Cortex of kidney (tissue), 1 donor: Measurements from ENCODE around the gene COL6A2.
"Not testable (repeated sequence)": the region's sequence is repeated elsewhere in the genome, so short reads cannot be mapped to it uniquely, and the experiment has no call there.

Experiments
- DNase-seq: peaks from one replicate; lab custom pipeline; 2025; lab: John Stamatoyannopoulos, UW

COL6A2 gene

DNA sequence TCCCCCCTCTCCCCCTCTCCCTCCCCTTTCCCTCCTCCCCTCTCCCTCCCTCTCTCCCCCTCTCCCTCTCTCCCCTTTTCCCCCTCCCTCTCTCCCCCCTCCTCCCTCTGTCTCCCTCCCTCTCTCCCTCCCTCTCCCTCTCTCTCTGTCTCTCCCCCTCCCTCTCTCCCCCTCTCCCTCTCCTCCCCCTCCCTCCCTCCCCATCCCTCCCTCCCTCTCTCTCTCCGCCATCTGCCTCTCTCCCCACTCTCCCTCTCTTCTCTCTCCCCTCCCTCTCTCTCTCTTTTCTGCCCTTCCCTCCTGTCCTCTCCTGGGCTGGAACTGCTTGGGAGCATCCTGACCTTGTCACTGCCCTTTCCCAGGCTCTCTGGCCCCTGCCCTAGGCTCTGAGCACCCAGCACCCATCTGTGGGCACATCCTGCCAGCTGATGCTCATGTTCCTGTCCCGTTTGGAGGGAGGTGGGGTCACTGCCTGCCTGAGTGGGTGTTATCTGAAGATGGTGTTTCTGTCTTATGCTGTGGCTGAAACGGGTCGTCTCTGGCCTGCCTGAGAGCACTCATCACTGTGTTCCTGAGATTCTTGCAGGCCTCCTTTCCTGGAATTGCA is 46.7 kb downstream of the COL6A2 start:
- no peak for DNase-seq

DNA sequence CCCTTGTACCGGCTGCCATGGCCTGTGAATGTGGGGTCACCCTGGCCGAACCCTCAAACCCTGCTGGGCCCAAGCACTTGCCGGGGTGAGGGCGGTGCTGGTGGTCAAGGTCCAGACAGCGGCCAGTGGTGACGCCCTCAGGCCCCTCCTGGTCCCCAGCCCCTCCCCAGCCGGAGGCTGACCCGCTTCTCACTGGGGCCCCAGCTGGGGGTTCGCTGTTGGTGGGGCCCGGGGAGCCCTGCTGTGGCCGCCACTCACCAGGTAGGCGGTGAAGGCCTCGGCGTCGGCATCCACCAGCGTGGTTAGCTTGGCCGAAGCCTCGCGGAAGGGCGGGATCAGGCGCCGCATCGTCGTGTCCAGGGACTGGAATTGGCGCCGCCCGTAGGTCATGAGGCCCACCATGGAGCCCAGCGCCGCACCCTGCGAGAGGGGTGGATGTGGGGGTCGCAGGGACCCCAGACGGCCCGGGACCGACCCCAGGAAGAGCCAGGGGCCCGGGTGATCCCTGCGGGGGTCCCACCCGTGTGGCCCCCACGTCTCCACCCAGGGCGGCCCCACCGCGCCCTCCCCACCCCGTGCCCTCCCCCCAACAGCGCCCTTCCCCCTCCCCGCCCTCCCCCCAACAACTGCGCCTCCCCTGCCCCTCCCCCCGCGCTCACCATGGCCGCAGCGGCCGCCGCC is 47.4 kb downstream of the COL6A2 start:
- DNase-seq = no peak

DNA sequence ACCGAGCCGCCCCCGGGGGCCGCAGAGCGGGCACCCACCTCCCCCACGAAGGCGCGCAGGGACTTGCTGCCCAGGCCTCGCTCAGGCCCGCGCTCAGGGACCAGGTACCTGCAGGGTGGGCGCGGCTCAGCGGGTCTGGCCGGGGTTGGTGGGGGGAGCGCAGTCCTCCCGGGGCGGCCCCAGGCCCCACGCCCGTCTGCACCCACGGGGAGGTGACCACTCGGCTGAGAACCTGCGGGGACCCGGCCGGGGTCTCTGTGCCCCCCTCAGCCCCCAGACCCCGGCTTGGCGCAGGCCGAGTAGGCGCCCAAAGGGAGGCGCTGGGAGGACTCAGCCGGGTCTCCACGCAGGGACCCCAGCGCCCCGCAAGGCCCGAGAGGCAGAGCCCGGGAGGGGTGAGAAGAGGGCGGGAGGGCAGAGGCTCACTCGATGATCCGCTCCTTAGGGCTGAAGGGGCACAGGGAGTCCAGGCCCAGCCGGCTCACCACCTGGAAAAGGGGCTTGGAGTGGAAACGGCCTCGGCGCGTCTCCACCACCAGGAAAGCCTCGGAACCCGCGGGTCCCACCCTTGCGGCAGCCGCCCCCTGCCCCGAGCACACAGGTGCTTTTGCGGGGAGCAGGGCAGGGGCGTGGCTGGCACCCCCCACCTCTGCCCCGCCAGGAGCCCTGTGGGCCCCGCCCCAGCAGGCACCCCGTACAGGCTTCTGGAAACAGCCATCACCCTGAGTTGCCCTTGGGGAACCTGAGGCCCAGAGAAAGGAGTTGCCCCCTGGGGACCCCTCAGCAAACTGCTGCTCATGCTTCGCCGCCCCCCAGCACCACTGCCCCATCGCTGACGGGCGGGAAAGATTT is 48.2 kb downstream of the COL6A2 start:
- DNase-seq = no peak

DNA sequence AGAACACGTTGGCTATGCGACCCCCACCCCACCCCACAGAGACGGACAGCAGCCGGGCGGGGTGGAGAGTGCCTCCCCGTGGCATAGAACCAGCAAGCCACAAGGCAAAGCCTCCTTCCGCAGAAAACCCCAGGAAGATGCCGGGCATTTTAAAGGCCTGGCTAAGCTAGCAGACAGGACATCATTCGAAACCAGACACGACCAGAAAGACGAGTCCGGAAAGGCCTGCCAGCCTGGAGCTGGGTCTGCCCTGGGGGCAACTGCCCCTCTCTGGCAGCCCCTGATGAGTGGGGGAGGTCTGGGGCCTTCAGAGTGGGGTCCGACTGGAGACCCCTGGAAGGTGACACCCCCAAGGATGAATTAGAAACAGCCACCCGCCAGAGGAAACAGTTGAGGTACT is 48.9 kb downstream of the COL6A2 start:
- DNase-seq = no peak

DNA sequence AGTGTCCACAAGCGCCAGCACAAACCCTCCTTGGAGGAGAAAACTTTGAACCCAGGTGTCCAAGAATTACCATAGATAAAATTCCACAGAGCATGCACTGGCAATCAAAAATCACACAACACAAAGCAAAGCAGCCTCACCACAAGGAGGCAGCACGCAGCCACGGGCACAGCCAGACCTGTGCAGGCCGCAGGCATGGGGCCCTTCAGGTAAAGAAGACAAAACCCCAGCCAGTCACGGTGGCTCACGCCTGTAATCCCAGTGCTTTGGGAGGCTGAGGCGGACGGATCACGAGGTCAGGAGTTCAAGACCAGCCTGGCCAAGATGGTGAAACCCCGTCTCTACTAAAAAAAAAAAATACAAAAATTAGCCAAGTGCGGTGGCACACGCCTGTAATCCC is 49.5 kb downstream of the COL6A2 start:
- DNase-seq = not testable (repeated sequence)

DNA sequence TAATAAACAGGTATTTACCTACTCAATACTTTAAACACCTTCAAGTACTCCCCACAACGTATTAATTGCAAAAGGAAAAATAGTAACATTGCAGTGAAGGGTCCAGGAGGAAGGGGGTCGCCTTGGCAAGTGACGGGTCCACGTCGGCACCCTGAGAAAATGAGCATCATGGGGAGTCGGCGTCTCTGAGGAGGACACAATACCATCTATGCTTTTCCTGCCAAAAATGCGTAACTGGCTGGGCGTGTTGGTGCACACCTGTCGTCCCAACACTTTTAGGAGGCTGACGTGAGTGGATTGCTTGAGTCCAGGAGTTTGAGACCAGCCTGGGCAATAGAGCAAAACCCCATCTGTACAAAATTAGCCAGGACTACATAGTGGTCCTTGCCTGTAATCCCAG is 50.2 kb downstream of the COL6A2 start:
- no peak for DNase-seq

DNA sequence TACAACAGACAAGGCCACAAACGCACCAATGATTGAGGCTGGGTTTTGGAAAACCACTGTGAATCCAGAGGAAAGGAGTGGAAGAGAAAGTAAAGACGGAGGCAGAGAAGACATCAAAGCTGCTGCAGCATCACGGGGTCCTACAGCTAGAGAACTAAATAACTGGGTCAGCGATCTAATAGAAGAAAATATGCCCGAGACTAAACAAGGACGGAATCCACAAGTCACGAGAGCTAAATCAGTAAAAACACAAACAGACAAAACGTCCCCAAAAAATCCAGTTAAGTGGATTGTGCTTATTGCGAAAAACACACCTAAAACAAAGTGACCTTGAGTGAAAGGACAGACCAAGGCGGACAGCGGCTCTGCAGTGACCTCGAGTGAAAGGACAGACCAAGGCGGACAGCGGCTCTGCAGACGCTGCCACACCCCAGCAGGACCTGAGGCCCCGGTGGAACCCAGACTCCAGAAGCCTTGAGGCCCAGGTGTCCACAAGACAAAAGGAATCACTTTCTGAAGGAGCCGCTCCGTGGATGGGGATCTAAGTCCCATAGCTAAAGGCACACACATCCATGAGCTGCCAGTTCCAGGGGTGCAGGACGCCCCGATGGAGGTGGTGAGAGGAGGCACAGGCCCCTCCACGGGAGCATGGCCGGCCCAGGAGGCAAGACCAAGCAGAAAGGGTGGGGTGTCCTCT is 51.4 kb downstream of the COL6A2 start:
- no peak for DNase-seq

DNA sequence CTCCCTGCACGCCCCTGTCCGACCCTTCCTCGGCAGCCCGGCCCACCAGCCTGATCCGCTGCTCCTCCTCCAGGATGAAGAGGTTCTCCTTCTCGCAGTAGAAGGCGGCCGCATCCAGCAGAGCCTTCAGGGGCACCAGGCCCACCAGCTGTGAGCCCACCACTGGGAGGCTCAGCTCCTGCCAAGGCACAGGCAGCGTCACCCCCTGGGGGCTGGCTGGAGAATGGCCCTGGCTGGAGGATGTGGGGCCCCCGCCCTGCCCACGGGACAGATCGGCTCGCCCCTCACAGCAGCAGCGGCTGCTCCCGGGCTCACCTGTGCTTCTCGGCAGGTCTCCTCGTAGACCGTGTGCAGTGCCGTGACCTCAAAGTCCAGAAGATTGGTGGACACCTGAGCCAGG is 52.2 kb downstream of the COL6A2 start:
- no peak for DNase-seq

DNA sequence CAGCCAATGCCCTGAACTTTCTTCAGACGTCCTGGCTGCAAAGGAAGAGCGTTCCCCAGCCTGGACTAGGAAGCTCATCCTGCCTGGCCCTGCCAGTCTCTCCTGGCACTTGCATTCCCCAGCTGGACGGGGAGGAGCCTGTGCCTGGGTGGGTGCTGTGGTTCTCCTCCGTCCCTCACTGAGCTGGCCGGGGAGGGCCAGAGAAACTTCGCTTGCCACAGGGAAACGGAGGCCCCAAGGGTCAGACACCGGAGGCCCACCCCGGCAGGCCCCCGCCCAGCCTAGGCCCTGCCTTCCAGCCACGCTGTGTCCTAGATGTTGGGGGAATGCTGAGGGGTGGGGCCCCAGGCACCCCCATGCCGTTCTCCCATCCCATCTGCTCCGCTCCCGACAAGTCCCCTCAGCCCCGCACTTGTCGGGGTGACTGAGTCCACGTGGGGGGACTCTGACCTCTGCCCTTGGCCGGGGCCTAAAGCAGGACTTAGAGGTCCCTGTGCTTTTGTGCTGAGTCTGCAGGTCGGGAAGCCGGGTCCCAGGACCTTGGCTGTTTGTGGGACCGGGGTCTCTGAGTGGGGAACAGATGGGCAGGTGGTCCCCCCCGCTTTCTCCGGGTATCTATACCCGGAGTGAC is 52.7 kb downstream of the COL6A2 start:
- no peak for DNase-seq

DNA sequence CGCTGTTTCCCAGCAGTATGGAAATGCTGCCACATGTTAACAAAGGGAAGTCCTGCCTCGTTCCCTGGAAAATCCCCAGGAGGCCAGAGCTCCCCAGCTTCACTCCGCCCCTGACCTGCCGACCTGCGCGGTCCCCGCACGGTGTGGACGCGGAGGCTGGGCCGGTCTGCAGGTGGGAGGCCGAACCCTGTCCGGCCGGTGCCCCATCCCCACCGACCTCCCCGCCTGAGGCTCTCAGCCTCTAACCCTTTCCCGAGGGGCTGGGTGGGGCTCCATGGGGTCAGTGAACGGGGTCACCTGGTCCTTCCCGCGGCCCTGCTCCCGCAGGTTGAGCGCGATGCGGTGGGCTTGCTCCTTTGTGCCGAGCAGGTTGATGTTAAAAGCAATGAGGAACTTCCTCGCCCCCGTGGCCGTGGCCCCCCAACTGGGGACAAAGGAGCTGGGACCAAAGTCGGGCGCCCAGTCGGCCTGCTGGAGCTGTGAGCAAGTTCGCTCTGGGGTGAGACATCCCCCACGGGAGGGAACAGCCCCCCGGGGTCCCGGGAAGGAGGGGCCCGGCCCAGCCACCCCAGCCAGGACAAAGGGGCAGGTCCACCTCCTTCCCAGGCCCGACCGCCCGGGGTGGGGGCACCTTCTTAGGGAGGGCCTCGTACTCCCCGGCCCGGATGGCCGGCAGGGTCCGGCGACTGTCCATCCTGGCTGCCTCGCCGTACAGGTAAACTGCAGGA is 53.5 kb downstream of the COL6A2 start:
- DNase-seq = no peak

DNA sequence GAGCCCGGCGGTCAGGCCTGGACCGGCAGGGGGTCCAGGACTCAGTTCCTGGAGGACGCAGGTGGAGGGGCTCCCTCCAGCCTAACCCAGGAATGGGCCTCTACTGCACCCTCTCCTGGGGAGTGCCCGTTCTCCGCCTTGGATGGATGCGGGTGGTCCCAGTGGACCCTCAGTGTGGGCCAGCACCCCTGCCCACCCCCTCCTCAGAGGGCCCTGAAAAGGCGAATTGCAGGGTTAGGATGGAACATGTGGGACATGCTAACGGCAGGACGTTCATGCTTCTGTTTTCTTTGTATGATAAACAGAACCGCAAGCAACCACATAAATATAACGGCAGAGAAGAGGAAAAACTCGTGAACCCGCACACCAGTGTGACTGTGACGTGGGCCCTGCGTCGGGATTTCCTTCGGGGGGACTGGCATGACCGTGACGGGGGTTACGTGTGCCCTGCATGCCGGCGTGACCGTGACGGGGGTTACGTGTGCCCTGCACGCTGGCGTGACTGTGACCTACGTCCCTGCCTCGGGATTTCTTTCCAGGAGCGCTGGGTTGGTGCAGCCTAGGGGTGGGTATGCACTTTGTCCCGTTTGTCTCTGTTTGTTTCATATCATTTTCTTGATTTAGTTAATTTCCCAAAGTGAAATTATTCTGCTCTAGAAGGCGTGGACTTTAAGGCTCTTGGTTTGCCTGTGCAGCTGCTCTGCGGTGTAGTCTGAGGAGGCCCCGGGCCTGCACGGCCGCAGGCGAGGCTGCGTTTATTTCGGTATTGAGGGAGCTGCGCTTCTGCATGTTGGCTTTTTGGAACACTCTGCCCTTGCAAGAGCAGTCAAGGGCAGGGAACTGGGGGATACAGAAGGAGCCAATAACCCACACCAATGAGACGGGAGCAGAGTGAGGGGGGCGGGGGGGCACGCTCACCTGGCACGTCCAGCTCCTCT is 54.3 kb downstream of the COL6A2 start:
- DNase-seq = no peak

DNA sequence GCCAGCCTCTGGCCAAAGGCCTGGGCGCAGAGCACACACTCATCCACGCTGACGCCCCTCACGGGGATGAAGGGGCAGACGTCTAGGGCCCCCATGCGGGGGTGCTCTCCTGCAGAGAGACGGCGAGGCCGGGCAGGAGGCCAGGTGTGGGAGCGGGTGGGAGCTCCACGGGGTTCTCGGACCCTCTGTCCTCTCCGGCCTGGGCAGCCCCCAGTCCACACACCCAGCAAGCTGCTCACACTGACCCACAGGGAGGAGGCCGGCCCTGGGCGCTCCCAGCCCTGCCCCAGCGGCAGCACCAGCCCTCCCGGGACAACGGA is 55.0 kb downstream of the COL6A2 start:
- DNase-seq = no peak

DNA sequence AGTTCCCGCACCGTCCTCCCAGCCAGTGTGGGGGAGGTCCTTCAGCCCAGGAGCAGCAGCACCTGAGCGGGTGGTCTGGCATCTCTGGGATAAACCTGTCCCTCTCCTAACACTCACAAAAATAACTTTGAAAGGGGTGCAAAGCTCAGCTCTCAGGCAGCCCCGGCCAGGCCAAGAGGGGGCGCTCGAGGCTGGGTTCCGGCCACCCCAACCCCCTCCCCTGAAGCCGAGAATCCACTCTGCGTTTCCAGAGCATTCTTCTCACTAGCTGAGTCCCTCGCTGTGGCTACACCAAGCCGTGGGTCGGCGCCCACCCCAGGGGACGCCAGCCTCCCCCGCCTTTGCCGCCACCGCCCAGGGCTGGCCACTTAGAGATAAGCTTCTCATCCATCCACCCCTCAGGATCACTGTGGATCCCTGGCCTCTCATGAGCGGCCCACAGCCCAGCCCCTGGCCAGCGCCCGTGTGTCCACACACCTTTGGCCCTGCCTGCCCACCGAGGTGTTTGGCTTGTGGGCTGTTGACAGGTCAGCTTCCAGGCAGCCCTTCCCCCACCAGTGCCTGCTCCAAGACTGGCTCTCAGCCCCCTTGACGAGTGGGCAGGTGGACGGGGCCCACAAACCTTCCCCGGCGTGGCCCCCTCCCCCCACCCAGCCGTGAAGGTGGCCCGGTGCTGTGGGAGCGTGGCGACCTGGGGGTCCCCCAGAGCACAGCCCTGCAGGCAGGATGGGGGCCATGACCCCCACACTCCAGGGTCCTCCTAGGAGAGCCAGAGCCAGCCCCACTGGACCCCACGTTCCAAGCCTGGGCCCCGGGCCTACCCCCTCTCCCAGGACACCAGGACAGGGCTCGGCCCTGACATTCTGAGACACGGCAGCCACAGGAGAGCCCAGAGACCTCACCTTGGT is 55.6 kb downstream of the COL6A2 start:
- DNase-seq = no peak

DNA sequence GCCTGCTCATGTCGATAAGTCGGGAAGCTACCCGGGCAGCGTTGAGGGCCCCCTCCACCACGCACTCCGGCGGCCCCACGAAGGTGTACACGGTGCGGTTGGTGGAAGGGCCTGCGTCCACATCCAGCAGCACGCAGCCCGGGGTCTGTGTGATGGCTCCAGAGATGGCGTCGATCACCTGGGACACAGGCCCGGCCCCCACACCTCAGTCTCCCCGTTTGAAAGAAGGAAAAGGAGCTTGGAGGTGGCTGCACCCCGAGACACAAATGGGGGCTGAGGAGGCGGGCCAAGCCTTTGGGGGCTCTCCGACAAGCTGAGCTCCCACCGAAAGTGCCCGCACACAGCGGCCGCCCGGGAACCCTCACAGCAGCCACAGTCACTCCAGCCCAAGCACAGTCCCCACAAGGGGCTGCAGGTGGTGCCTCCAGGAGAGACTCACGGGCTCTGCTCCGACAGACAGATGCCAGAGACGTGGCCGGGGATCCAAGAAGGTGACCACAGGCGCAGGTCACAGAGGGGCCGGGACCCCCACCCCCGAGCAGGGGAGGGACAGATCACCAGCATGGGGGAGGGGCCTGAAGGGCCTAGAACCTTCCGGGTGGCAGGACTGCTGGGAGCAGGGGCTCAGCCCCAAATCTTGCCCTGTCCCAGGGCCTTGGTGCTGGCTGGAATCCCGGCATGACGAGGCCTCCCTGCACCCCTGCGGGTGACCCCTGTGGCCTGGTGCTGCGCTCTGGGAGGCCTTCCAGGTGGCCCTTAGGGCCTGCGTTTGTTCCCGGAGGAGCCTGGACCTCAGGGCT is 56.4 kb downstream of the COL6A2 start:
- DNase-seq = no peak

DNA sequence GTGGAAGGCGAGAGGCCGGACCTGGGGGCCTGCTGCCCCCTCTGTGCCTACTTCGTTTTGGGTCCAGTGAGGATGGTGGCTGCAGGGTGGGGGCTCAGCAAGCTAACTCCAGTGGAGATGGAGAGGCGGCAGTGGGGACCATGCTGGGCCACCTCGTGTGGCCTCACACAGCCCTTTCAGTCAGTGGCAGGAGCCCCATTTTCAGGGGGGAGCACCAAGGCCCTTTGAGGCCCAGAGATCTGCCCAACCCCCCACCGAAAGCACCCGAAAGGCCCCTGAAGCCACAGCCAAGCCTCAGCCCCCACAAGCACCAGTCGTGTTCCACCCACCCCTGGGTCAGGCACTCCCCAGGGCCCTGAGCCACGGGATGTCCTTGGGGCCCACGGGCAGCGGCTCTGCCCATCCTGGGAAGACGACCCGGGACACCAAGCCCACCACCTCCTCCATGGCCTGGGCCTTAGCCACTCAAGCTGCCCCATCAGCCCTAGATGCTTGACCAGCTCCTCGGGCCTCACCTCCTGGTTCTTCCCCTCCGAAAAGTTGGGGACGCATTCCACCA is 57.1 kb downstream of the COL6A2 start:
- no peak for DNase-seq

DNA sequence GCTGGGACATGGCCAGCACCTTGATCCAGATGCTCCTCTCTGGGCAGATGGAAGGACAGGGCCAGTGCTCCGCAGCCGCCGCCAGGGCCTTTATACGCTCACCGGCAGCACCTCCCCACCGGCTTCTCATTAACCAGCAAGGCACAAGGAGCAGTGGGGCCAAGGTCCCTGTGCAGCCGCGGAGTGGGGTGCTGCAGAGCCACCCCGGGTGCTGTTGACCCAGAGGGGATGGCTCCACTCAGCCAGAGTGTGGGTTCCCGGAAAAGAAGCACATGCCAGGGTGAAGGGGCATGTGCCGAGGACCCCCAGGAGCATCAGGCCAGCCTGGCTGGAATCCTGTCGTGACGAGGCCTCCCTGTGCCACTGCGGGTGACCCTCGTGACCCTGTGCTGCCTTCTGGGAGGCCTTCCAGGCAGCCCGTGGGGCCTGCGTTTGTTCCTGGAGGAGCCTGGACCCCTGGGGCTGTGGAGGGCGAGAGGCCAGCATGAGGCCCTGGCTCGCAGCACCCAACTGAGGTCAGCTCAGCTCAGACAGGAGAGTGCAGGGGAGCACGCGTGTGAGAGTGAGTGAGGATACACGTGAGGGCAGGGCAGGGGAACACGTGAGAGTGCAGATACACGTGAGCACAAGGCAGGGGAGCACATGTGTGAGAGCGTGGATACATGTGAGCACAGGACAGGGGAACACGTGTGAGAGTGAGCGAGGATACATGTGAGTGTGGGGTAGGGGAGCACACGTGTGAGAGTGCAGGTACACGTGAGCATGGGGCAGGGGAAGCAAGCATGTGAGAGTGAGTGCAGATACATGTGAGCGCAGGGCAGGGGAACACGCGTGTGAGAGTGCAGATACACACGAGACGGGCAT is 57.8 kb downstream of the COL6A2 start, which contains the start of gene FTCD:
Gene FTCD, minus strand, starts transcription at position 66 of the 864 bp plus-strand sequence. Its CDS starts 56 bp downstream, at position 10.
- DNase-seq = no peak

DNA sequence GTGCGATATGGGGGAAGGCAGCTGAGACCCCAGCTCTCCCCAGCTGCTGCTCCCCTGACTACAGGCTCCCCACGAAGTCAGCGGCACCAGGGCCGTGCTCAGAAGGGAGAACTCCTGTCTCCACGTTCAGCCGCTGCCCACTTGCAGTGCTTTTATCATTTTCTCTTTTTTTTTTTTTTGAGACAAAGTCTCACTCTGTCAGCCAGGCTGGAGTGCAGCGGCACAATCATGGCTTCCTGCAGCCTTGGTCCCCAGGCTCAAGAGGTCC is 58.4 kb downstream of the COL6A2 start:
- no peak for DNase-seq
